GM19395 (cell line): Measurements from ENCODE around the gene CREG2.
"Not testable (repeated sequence)": the region's sequence is repeated elsewhere in the genome, so short reads cannot be mapped to it uniquely, and the experiment has no call there.

Experiments used
- ATAC-seq: cut with Tn5 transposase; IDR thresholded peaks from one replicate; pipeline ENCODE4 v1.9.1; 2021; ENCODE audit warnings: mild to moderate bottlenecking, moderate library complexity; ENCODE audit not compliant: unreplicated experiment

The CREG2 gene

GRCh38 chr2:101374821-101375561, 12.3 kb downstream of the CREG2 start:
- ATAC-seq, result no peak

DNA sequence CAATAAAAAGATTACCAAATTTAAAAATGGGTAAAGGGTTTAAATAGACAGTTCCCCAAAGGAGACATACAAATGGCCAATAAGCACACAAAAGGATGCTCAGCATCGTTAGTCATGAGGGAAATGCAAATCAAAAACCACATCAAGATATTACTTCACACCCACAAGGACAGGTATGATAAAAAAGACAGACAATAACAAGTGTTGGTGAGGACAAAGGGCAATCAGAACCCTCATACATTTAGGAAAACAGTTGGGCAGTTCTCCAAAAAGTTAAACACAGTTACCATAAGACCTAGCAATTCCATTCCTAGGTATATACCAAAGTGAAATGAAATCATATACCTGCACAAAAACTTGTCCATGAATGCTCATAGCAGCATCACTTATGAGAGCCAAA, 14.5 kb downstream of the CREG2 start:
- ATAC-seq, result no peak

DNA sequence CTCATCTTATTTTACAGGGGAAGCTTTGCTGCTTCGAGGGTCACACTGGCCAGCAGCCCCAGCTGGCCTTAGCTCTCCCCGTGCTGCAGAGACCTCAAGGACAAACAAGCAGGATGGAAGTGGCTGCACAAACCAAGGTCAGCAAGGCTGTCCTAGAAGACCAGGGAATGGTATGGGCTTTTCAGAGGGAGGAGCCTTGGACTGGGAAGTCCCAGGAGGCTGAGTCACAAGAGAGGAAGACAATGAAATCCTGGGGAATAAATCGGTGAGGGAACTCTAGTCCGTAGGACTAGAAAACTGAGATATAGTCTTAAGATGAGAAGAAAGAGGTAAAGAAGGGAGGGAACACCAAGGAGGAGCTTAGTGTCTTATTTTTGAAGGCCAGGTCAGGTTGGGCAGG, 15.7 kb downstream of the CREG2 start:
- ATAC-seq, result no peak

- no peak for ATAC-seq
Measured at GRCh38 chr2:101369100-101369499, 18.2 kb downstream of the CREG2 start.

- ATAC-seq, result no peak
Measured at GRCh38 chr2:101368376-101368775, 18.9 kb downstream of the CREG2 start.

DNA sequence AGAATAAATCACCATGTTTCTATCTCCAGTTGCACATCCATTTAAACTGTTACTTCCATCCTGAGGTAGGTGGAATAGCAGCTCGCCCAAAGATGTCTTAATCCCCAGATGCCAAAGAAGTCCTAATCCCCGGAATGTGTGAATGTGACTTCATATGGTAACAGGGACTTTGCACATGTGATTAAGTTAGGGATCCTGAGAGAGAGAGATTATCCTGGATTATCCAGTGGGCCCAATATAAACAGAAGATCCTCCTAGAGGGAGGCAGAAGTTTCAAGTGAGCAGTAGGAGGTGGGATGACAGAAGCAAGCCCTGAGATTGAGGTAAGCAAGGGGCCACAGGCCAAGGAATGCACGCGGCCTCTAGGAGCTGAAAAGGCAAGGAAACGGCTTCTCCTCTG, 19.8 kb downstream of the CREG2 start:
- no peak for ATAC-seq

DNA sequence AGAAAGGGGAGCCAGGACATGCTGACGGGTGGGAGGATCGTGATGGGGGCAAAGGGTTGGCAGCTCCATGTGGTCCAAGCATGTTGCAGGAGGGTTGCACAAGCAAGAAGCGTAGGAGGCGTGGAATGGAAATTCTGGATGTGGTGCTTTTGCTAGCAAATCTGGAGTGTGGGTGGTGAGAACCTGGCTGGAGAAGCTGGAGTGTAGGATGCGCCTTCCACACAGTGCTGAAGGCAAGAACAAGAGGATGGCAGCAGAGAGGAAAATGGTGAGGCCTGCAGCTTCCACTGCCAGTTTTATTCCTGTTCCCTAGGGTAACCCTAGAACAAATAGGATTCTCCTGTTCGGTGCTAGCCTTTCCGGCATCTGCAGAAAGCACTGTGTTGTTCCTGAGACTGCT, 22.4 kb downstream of the CREG2 start:
- ATAC-seq, result no peak

DNA sequence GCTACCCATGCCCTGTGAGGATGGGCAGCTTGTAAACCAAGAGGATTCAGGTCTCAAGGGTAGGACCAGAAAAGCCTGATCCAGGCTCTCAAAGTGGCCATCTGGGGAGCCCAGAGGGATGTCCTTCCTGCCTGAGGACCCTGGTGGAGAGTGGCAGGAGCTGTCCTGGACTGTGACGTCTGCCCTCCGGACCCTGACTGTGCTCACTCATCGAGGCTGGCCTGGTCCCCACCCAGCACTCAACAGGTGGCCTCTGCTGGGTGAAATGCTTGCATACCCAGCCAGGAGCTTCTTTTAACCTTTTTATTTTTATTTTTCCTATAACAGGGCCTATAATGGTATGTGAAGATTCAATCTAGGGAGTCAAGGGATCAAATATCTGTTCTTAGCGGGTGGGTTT, 24.5 kb downstream of the CREG2 start:
- no peak for ATAC-seq

DNA sequence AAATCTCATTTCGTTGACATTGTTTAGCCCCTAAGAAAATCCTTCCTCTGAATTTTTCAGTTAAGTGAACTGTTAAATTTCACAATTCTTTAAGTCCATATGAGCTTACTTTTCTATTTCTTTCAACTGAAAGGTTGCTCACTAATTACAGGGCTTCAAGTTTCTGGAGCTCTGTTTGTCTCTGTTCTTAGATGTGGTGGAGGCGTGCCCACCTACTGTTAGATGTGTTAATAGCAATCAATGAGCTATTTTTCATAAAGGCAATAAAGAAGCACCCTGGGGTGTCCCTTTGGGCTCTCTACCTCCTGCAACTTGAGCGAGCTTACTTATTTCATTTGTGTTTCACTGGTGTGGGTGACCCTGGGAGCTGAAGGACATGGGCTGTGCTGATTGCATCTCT, 25.0 kb downstream of the CREG2 start:
- no peak for ATAC-seq

- ATAC-seq, result no peak
Measured at GRCh38 chr2:101361522-101361921, 25.8 kb downstream of the CREG2 start.

- no peak for ATAC-seq
Measured at GRCh38 chr2:101361121-101361520, 26.2 kb downstream of the CREG2 start.

DNA sequence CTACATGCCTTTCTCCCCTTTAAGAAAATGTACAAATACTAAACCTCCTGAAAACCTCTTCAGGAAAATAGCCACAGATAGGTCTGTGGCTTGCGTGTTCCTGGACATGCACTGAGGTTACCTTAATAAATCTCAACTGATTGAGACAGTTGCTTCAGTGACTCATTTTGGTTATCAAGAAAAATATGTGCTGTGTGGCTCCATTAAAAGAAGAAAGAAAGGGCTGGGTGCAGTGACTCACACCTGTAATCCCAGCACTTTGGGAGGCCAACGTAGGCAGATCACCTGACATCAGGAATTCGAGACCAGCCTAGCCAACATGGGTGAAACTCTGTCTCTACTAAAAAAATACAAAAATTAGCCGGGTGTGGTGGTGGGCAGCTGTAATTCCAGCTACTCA, 27.1 kb downstream of the CREG2 start:
- ATAC-seq, result no peak

- ATAC-seq, result no peak
Measured at GRCh38 chr2:101359410-101359954, 27.8 kb downstream of the CREG2 start.

DNA sequence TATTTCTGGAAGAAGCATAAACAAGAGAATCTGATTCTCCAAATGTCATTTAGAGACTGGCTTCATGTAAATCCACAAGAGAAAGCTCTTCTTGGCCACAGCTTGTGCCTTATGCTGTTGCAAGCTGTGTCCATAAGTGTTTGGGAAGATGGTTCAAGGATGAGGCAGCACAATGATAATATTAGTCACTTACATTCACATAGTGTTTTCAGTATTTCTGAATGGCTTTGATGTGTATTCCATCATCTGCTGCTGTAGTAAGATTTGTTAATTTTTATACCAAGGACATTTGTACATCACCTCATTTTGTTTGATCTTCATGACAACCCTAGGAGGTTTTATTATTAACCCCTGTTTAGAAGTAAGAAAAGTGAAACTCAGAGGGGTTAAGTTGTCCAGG, 29.9 kb downstream of the CREG2 start:
- no peak for ATAC-seq

DNA sequence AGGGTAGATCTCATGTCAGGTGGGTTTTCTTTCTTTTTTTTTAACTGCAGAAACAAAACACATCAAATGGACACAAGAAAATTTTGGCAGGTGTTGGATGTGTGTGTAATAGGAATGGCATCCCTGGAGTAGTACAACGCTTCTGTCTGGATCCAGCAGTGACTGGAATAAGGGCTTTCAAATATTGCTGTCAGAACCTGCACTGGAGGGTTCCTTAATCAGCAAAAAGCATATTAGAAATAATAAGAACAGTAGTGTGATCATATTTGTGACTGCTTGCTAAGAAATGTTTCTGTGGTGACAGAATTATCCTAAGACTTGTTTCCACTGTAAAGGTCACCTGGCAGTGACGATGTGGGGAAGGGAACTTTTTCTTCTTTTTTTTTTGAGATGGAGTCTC, 30.8 kb downstream of the CREG2 start:
- no peak for ATAC-seq

- ATAC-seq, result no peak
Measured at GRCh38 chr2:101356055-101356454, 31.2 kb downstream of the CREG2 start.

DNA sequence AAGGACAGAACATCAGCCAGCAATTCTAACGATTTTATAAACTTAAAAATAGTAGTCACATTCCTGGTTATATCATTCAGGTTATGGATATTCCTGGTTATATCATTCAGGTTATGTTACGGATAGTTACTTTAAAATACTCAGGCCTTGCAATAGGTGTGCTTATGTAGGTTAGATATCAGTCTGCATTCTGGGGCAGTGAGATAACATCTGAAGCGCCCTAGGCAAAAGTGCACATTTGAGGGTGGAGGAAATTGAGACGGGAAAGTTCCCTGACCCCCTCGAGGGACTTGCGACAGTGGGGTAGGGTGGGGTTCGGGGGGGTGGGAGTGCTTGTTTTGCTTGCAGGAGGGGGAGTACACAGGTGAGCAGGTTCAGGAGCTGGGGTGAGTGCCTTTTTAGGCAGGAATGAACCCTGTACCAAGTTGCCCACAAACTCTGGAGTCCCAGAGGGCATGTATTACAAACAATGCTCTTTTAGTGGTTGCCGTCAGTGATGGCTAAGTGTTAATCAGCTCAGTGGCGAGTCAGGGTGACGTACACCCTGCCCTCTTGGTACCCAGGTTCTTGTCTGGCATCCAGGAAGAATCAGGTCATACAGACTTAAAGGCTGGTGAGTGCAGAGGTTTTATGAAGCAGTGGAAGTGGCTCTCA, 31.8 kb downstream of the CREG2 start:
- no peak for ATAC-seq

DNA sequence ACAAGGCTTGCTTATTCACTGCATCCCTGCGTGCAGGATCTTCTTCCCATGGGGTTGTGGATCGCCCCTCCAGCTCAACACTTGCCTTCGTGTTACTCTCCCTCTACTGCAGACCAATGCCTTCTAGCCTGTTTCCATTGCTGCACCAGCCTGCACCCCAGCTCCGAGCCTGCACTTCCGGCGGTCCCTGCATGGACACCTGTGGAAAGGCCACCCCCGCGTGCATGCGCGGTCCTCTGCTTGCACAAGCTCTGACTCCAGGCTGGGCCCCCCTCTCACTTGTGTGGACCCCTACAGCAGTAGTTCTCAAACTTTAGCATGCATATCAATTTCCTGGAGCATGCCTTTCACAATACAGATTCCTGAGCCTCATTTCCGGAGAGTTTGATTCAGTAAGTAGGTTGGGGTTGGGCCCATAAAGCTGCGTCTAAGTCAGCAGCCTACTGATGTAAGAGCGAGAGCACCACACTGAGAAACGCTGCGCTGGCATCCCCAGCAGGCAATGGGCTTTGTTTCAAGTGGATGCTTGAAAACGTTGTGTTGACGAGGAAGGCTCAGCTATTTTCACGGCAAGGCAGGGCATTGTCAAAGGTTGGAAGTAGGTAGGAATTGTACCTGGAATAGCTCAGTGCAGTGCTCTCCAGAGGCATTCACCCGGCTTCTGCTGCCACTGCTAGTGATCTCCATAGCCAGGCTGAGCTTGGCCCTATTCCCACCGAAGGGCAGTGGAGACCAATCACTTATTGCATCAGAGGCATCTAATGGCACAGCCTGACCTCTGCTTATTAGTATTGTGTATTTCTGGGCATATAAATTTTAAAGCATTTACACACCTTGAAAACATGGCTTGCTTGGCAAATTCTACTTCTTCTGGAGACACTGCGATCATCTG, 32.6 kb downstream of the CREG2 start:
- ATAC-seq, result no peak

GRCh38 chr2:101352631-101353030, 34.7 kb downstream of the CREG2 start:
- not testable (repeated sequence) for ATAC-seq

DNA sequence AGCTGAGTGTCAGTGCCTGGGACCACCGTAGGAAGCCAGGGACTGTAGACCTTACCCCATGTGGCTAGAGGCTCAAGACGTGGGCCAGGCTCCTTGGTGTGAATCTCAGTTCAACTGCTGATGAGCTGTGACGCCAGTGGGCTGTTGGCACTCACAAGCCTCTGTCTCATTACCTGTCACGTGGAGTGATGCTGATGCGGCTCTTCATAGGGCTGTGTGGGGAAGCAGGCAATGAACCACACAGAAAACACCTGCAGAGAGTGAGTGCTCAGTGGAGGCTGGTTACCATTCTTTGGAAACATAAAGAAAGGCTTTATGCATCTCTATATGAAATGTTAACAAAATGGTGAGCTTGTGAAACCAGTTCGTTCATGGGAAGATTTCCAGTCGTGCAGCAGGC, 36.1 kb downstream of the CREG2 start:
- no peak for ATAC-seq

- no peak for ATAC-seq
Measured at GRCh38 chr2:101349893-101350662, 37.2 kb downstream of the CREG2 start.
